ENCODE data around the gene ATP5PO.

Gene ATP5PO

DNA sequence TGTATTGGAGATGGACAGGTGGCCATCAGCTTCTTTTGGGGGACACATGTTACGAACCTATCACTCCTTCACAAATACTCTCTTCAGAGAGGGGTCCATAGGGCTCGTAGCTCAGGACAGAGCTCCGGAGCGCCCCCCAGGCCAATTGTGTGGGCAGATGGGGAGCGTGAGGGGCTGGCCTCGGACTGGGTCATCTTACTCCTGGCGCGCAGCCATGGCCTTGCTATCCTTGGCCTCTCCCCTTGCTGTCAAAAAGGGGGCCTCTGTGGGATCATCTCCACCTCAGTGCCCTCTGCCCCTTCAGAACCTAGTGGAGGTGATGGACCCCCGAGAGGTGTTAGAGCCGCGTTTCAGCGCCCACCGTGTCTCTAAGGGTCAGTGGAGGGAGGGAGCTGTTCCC, 35.0 kb downstream of the ATP5PO start:
- TF ChIP-seq ARNT (IDR thresholded peaks at IDR 0.05): no peak
- no peak for DNase-seq (ENCODE audit: extremely low spot score)
- CTCF ChIA-PET: no interaction called here
- POLR2A ChIA-PET: no interaction called here

DNA sequence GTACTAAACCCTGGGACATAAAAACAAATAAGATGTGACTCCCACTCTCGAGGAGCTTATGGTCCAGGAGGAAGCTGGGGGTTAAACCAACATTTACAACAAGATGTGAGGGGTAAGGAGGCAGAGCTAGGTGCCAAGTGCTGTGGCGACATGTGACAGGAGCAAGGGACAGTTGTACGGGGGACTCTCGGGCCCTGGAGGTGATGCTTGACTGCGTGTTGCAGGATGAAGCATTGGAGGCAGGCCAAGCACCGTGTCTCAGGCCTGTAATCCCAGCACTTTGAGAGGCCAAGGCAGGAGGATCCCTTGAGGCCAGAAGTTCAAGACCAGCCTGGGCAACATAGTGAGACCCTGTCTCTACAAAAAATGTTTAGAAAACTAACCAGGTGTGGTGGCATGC, 36.8 kb downstream of the ATP5PO start:
- POLR2A ChIA-PET: no interaction called here
- CTCF ChIA-PET: interaction anchor here (0.8 kb wide), 1 partner anchor 45 kb away, joined by 4 read pairs; no protein-coding TSS in a partner anchor
- TF ChIP-seq FOXK2 (IDR thresholded peaks at IDR 0.05) (no peak), BHLHE40 (IDR thresholded peaks at IDR 0.05; ENCODE audit: borderline replicate concordance) (no peak), ELF4 (IDR thresholded peaks at IDR 0.05) (no peak), ZNF384 (IDR thresholded peaks at IDR 0.05) (no peak), HDGF (IDR thresholded peaks at IDR 0.05; ENCODE audit: borderline replicate concordance) (no peak)
- no peak for DNase-seq (ENCODE audit: extremely low spot score)

DNA sequence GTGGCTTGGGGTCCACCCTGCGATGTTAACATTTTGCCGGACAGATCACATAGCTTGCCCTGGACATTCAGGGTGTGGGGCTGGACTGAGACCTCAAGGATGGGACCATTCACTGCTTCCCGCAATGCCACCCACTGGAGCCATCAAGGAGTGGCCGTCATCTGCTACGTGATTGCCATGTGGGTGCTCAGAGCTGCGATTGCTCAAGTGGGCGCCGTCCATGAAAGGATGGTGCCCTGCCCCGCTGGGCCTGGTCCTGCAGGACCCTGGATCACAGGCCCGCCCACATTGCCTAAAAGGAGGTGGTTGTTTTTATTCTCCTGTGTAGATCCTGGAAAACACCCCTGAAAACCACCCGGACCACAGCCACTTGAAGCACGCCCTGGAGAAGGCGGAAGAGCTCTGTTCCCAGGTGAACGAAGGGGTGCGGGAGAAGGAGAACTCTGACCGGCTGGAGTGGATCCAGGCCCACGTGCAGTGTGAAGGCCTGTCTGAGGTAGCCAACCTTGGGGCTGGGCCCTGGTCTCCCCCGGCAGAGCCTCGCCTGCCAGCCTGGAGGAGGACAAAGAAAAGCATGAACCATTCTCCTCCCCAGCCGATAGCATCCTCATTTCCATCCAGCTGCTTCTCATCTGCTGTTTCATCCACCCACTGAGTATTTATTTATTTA, 40.4 kb downstream of the ATP5PO start:
- ChIA-PET CTCF (no interaction called here), POLR2A (no interaction called here)
- DNase-seq (ENCODE audit: extremely low spot score): no peak
- no peak for TF ChIP-seq ELF4 (IDR thresholded peaks at IDR 0.05)
- no peak for TF ChIP-seq SP1 (IDR thresholded peaks at IDR 0.05)
- TF ChIP-seq, protein P1, sequence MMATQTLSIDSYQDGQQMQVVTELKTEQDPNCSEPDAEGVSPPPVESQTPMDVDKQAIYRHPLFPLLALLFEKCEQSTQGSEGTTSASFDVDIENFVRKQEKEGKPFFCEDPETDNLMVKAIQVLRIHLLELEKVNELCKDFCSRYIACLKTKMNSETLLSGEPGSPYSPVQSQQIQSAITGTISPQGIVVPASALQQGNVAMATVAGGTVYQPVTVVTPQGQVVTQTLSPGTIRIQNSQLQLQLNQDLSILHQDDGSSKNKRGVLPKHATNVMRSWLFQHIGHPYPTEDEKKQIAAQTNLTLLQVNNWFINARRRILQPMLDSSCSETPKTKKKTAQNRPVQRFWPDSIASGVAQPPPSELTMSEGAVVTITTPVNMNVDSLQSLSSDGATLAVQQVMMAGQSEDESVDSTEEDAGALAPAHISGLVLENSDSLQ (IDR thresholded peaks at IDR 0.05): no peak
- TF ChIP-seq SUZ12 (IDR thresholded peaks at IDR 0.05): no peak
- no peak for TF ChIP-seq CTBP1 (IDR thresholded peaks at IDR 0.05; ENCODE audit: borderline replicate concordance)
- no peak for TF ChIP-seq ZNF384 (IDR thresholded peaks at IDR 0.05)
- no peak for TF ChIP-seq NFRKB (IDR thresholded peaks at IDR 0.05)
- TF ChIP-seq L3MBTL2 (conservative IDR thresholded peaks at IDR 0.05): no peak
- no peak for TF ChIP-seq HDGF (IDR thresholded peaks at IDR 0.05; ENCODE audit: borderline replicate concordance)

DNA sequence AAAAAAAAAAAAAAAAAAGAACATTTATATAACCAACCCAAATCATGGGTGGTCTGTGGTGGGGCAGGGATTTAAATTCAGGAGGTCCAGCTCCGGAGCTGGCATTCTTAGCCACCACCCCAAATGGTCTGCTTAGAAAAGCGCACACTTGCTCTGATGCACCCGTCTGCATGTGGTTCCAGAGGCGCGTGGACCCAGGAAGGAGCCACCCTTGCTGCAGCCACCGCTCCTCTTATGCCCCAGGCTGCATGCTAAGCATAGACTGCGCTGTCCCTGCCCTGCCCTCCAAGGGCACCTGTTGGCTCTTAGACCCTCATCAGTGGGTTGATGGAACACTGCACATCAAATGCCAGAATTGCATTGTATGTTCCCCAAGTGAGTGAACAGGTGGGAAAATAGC, 41.4 kb downstream of the ATP5PO start:
- no peak for DNase-seq (ENCODE audit: extremely low spot score)
- ChIA-PET CTCF (no interaction called here), POLR2A (no interaction called here)
- TF ChIP-seq TARDBP (IDR thresholded peaks at IDR 0.05) (no peak), FOXK2 (IDR thresholded peaks at IDR 0.05) (no peak), SP1 (IDR thresholded peaks at IDR 0.05) (no peak), CTBP1 (IDR thresholded peaks at IDR 0.05; ENCODE audit: borderline replicate concordance) (no peak), BHLHE40 (IDR thresholded peaks at IDR 0.05; ENCODE audit: borderline replicate concordance) (no peak), ARNT (IDR thresholded peaks at IDR 0.05) (no peak), NFRKB (IDR thresholded peaks at IDR 0.05) (no peak), ZNF384 (IDR thresholded peaks at IDR 0.05) (no peak), FOXM1 (IDR thresholded peaks at IDR 0.05; ENCODE audit: borderline replicate concordance) (no peak), HDGF (IDR thresholded peaks at IDR 0.05; ENCODE audit: borderline replicate concordance) (no peak), FOXA1 (IDR thresholded peaks at IDR 0.05) (no peak), ELF4 (IDR thresholded peaks at IDR 0.05) (no peak), L3MBTL2 (conservative IDR thresholded peaks at IDR 0.05) (no peak), SUZ12 (IDR thresholded peaks at IDR 0.05) (no peak), LEF1 (IDR thresholded peaks at IDR 0.05; ENCODE audit: borderline replicate concordance) (no peak)
- TF ChIP-seq, protein P1 (IDR thresholded peaks at IDR 0.05): no peak

DNA sequence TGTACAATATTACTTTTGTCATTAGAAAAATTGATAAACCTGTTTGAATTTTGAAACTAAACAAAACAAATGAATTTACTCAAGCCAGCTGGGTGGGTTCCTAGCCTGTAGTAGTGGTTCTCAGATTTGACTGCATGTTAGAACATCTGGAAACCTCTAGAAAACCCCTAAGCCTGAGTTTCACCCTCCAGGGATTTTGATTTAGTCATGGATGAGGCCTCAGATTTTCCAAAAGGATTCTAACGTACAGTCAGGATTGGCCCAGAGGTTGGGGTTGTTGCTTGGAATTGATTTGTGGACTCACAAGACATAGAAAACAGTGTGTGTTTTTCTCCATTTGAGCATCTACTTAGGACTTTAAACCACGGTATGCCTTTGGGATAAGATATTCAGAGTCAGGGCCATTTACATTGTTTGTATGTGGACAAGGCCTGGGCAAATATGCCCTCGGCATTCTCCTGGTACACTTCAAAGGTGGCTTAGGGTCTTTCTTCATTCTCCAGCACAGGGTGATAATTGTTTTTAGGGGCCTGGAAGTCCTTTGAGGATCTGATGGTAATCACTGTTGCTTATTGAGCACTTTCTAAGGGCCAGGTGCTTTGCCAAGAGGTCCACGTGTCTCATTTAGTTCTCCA, 42.6 kb downstream of the ATP5PO start:
- TF ChIP-seq TARDBP (IDR thresholded peaks at IDR 0.05) (no peak), LEF1 (IDR thresholded peaks at IDR 0.05; ENCODE audit: borderline replicate concordance) (no peak), FOXK2 (IDR thresholded peaks at IDR 0.05) (no peak), BHLHE40 (IDR thresholded peaks at IDR 0.05; ENCODE audit: borderline replicate concordance) (no peak), NFRKB (IDR thresholded peaks at IDR 0.05) (no peak), ELF4 (IDR thresholded peaks at IDR 0.05) (no peak), FOXM1 (IDR thresholded peaks at IDR 0.05; ENCODE audit: borderline replicate concordance) (no peak)
- TF ChIP-seq, protein P1 (IDR thresholded peaks at IDR 0.05): no peak
- DNase-seq (ENCODE audit: extremely low spot score): no peak
- POLR2A ChIA-PET: no interaction called here
- CTCF ChIA-PET: no interaction called here

DNA sequence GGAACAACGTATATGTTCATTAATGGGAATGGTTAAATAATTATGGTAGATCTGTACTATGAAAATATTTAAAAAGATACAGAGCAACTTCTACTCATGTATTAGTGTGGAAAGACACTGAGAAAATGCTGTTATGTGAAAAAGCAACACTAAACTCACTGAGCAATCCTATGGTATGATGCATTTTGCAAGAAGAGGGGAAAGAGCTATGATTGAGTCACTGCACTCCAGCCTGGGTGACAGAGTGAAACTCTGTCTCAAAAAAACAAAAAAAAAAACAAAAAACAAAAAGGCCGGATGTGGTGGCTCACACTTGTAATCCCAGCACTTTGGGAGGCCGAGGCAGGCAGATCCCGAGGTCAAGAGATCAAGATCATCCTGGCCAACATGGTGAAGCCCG, 44.4 kb downstream of the ATP5PO start:
- TF ChIP-seq SUZ12 (IDR thresholded peaks at IDR 0.05): no peak
- no peak for TF ChIP-seq ELF4 (IDR thresholded peaks at IDR 0.05)
- no peak for TF ChIP-seq CTBP1 (IDR thresholded peaks at IDR 0.05; ENCODE audit: borderline replicate concordance)
- no peak for TF ChIP-seq TARDBP (IDR thresholded peaks at IDR 0.05)
- TF ChIP-seq FOXA1 (IDR thresholded peaks at IDR 0.05): no peak
- TF ChIP-seq ARNT (IDR thresholded peaks at IDR 0.05): no peak
- no peak for TF ChIP-seq HDGF (IDR thresholded peaks at IDR 0.05; ENCODE audit: borderline replicate concordance)
- no peak for TF ChIP-seq FOXM1 (IDR thresholded peaks at IDR 0.05; ENCODE audit: borderline replicate concordance)
- TF ChIP-seq SP1 (IDR thresholded peaks at IDR 0.05): no peak
- no peak for TF ChIP-seq NFRKB (IDR thresholded peaks at IDR 0.05)
- no peak for TF ChIP-seq FOXK2 (IDR thresholded peaks at IDR 0.05)
- TF ChIP-seq, protein P1 (IDR thresholded peaks at IDR 0.05): no peak
- no peak for TF ChIP-seq LEF1 (IDR thresholded peaks at IDR 0.05; ENCODE audit: borderline replicate concordance)
- no peak for TF ChIP-seq L3MBTL2 (conservative IDR thresholded peaks at IDR 0.05)
- TF ChIP-seq ZNF384 (IDR thresholded peaks at IDR 0.05): no peak
- TF ChIP-seq BHLHE40 (IDR thresholded peaks at IDR 0.05; ENCODE audit: borderline replicate concordance): no peak
- DNase-seq (ENCODE audit: extremely low spot score): no peak
- CTCF ChIA-PET: no interaction called here
- POLR2A ChIA-PET: no interaction called here

Data from HEK293T (cell line).